HG02884 (cell line): ENCODE results near the gene SMURF2.
A peak's percentile ranks its signal among the peaks of the same experiment; 100 is the strongest.

Experiments used
- ATAC-seq: cut with Tn5 transposase; IDR thresholded peaks from one replicate; pipeline ENCODE4 v1.9.1; 2021; ENCODE audit warnings: mild to moderate bottlenecking, moderate library complexity; ENCODE audit not compliant: unreplicated experiment

Gene SMURF2

DNA sequence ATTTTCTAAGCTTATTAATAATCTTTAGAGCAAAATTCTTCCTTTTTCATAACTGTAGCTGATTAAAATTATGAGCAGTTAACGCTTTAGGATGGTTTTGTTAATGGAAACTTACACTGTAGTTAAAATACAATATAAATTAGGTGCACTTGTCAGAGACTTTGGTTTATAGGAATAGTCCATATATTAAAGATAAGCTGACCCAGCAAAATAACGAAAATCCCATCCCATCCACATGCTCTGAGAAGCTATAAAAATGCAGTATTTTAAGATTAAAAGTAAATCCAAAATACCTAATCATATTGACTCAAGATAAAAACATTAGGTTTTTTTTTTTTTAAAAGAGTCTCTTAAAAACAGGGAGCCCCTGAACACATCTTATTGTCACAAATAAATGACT, 117.4 kb downstream of the SMURF2 start:
- no peak for ATAC-seq

GRCh38 chr17:64540118-64540776, 121.9 kb downstream of the SMURF2 start:
- ATAC-seq, result no peak

GRCh38 chr17:64538508-64539130, 123.5 kb downstream of the SMURF2 start:
- no peak for ATAC-seq

DNA sequence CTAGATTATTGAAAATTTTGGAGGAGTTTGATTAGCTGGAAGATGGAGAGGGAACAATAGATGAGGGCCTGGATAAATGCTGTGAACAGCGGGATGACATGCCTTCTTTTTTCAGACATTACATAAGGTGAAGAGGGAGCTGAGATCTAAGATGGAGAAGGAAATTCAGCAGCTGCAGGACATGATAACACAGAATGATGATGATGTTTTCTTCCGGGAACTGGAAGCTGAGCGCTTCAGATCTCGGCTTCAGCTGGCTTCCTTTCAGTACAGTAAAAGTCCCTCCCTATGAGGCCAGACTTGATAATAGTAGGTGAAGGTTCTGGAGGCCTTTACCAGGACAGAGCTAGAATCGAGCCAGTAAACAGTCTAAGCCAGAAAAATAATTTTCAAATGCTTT, 124.6 kb downstream of the SMURF2 start:
- ATAC-seq, result no peak

GRCh38 chr17:64536913-64537312, 125.2 kb downstream of the SMURF2 start:
- no peak for ATAC-seq

DNA sequence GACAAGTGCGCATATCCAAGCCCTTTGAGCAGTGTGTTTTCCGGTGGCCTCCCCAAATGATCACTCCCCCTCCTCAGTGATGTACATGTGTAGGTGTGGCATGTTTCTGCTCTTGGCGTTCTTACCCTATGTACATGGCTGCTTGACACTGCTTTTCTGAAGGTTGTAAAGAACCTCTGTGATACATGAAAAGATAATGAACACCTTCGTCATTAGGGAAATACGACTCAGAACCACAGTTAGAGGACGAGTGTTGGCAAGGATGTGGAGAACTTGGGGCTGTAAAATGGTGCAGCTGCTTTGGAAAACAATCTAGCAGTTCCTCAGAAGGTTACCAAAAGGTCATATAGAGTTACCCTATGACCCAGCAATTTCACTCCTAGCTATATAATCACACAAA, 126.8 kb downstream of the SMURF2 start:
- no peak for ATAC-seq

- ATAC-seq, result no peak
Measured at GRCh38 chr17:64534187-64534586, 127.9 kb downstream of the SMURF2 start.

DNA sequence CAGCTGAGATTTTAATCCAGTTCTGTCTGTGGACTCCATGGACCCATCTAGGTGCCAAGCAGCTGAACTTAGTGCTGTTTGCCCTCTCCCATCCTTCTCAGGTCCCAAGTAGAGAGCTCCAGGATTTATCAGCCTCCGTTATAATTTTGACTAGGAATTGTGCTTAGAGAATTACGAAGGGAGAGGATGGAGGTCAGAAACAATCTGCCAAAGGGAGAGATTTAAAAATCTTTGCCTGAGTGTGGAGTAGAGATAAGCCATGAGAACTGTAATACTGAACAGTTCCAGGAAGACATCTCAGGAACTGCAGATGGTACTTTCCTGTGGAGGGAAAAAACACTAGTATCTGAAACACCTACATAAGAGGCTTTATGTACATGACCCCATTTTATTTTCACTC, 128.3 kb downstream of the SMURF2 start:
- no peak for ATAC-seq

DNA sequence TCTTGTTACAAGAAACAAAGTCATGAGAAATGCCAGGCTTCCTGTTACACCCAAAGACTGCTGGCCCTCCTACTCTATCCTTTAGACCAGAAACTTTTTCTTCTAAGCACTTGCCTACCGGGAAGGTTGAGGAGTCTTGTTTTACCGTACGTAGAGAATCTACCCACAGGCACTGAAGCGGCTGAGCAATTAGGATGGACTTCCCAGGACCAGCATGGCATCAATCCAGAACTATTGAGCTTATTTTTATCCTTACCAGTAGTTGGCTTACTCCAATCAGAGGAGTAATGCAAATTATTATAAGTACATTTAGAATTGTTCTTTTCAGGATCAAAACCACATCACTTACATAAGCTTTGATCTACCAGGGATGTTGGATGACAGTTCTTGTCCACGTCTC, 129.7 kb downstream of the SMURF2 start:
- no peak for ATAC-seq

GRCh38 chr17:64531955-64532371, 130.1 kb downstream of the SMURF2 start:
- ATAC-seq, result no peak

GRCh38 chr17:64529221-64529620, 132.9 kb downstream of the SMURF2 start:
- no peak for ATAC-seq

DNA sequence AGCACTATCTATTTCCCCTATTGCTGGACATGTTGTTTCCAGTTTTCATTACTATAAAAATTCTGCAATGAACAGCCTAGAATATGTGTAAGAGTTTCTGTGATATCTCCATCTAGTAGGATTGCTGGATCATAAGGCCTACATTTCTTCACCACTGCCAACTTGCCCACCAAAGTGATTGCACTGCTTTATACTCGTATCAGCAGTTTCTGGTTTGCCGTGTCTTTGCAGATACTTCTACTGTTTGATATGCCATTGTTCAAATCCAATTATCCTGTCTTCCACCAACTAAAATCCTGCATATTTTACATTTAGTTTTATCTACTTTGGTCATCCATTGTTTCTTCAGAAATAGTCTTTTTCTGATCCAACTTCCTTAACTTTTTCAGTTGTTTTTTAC, 134.2 kb downstream of the SMURF2 start:
- ATAC-seq, result no peak

GRCh38 chr17:64520359-64520758, 141.7 kb downstream of the SMURF2 start:
- no peak for ATAC-seq

DNA sequence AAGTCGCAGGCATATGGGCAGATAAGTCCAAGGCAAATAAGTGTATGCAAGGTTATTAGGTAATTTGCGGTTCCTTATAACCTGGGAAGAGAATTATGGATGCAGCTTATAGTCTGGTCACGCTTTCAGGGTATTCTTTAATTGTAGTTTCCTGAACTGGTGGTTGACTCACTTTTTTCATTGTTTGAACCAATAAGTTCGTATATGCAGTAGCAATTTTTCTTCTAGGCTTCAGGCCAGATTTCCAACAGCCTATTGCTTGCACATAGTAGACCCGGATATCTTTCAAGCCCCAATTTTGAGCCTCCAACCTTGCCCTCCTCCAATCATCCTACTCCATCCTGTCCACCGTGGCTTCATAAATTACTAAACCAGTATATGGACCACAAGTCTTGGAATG, 142.5 kb downstream of the SMURF2 start:
- no peak for ATAC-seq

DNA sequence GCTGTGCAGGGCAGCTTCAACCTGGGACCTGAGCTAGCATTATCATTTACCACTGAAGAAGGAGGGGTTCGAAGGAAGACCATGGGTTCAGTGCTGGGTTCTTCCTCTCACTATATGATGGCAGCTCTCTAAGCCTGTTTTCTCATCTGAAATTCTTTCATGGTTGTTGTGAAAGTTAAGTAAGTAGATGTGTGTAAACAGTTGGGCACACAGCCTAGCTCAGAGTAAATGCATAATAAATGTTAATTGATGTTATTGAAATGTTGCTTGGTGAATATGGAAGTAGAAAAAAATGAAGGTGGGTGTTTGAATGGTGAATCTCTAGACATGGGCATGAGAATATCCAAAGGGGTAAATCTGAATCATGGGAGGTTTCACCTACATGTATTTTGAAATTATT, 146.3 kb downstream of the SMURF2 start:
- no peak for ATAC-seq

GRCh38 chr17:64515419-64515818, 146.7 kb downstream of the SMURF2 start:
- no peak for ATAC-seq

DNA sequence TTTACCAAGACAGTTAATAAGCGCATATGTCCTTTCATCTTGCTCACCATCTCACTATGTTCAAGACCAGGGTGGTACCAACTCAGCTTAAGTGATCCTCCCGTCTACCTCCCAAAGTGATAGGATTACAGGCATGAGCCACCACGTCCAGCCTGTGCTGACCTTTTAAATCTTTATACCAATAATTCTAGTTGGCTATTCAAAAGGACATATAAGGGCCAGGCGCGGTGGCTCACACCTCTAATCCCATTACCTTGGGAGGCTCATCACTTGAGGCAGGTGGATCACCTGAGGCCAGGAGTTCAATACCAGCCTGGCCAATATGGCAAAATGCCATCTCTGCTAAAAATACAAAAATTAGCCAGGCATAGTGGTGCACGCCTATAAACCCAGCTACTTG, 152.9 kb downstream of the SMURF2 start:
- no peak for ATAC-seq

DNA sequence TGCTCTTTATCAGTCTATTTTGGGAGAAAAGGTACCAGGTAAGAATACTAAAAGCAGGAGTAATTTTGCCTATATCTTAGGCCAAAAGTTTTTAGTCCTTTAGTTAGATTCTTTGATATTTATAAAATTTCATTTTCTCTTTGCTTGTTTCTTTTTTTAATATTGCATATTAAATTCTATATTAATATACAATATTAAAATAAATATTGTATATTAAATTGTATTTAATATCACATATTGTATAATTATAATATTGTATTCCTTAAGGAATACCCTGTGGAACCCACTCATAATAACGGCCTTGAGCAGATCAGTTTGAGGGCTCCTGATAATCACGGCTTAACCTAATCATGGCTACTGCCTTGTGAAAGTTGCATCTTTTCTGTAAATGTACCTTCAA, 153.4 kb downstream of the SMURF2 start:
- ATAC-seq, result no peak

- ATAC-seq, result no peak
Measured at GRCh38 chr17:64507413-64507782, 154.7 kb downstream of the SMURF2 start.

DNA sequence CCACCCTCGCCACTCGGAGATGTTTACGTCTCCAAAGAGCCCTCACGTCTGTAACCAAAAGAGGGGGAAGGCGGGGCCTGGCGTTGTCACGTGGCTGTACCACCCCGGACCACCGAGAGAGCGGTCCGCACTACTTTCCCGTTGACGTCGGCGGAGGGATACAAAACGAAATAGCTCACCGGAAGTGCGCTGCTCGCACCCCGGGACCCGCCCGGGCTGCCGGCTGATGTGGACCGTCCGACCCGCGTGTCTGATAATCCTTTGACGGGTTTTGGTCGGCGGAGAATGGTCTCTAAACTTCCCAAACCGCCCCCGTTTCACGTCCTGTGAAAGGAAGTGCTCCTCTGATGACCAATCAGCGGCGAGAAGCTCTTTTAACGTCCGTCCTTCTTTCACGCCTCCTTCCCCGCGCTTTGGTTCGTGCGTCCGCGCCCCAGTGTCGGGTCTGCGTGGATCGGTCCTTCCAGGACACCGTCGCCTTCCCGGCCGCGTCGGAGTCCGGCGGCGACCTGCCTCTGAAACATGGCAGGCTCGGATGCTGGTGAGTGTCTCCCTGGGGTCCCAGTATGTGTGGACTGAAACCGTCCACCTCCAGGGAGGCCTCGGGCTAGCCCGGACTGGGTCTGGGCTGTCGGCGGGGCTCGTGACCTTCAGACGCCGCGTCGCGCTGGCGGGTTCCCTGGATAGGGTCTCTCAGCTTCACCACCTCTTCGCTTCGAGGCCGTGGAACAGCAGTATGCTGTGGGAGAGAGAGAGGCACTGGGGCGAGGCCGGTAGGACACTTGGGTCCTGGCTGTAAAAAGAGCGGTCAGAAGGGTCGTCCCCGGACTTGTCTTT, 155.3 kb downstream of the SMURF2 start, which contains the start of gene CEP95:
TSS of gene CEP95 (plus strand) at position 402 of the 837 bp plus-strand sequence. CDS start at position 523, 121 bp downstream.
- peak; percentile 53 for ATAC-seq

DNA sequence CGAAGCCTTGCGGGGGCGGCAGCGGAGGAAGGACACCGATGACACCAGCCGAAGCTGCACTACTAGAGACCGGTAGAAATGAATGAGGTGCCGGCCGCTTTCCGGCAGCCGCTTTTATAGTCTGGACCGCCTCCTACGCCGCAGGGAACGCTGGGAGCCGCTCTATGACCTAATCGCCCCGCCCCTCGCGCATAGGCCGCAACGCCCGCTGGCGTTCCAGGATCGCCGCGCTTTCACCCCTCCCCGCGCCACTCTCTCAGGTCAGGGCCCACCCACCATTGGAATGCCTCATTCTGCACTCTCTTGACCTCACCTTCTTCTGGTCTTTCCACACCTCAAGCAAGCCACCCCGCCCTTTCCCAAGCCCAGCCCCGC, 155.9 kb downstream of the SMURF2 start, which contains the start of gene DDX5:
TSS of gene DDX5 (minus strand) at position 89 of the 375 bp plus-strand sequence. CDS start 170 bp downstream, outside the sequence.
- ATAC-seq, result peak; percentile 52
